HepG2 (cell line): ENCODE data around the gene NAP1L4. TPM values are rescaled to one million over a fixed set of nuclear protein-coding genes. Genes with fewer than 3 reads are reported as not detected.

Experiments
- ATAC-seq: fragments of 200-7000 bp; cut with Tn5 transposase; 3 replicates; pipeline ENCODE4 v1.9.1; 2020; ENCODE audit warnings: mild to moderate bottlenecking, moderate library complexity
- BruUV-seq: library from RNA; stranded (reverse); fragments of 400-500 nt; replicated peaks from 2 replicates; lab custom pipeline; 2021; lab: Mats Ljungman, UMichigan
- CTCF ChIA-PET: fragments of 300-600 bp; formaldehyde crosslinking; extraction: SDS; loops from one replicate; lab custom pipeline; 2021; ENCODE audit warnings: low total read pairs, inconsistent platforms, low intra/inter-chr PET ratio; lab: Yijun Ruan, JAX
- POLR2A ChIA-PET: fragments of 350-600 bp; sonication (Branson Sonifier 250); formaldehyde crosslinking; loops from one replicate; lab custom pipeline; 2020; ENCODE audit warnings: antibody characterized with exemption, inconsistent platforms; lab: Yijun Ruan, JAX
- DNase-seq: peaks from one replicate; pipeline ENCODE4 v3.0.0-alpha.2; 2015; ENCODE audit warnings: low spot score
- FAIRE-seq: peaks from 3 replicates; lab custom pipeline; 2011; peaks lifted over from hg19 to GRCh38; lab: Jason Lieb, UNC
- H2AFZ ChIP-seq: one replicate; pipeline ENCODE4 v1.6.1; 2011; ENCODE audit warnings: low read length, inconsistent platforms
- H3K27ac ChIP-seq: fragments of 300-600 bp; 3 replicates; pipeline ENCODE4 v1.8.0; 2011; ENCODE audit warnings: mixed run types, mild to moderate bottlenecking, mixed read lengths, low read length, inconsistent platforms; ENCODE audit not compliant: insufficient read depth; ENCODE audit errors: extremely low read length
- H3K27me3 ChIP-seq, 2 experiments: fragments of 200-600 bp in 1 of 2; 2 replicates in 1 of 2; 3 replicates in 1 of 2; pipeline versions ENCODE4 v1.6.0 to v1.8.0; 2011; ENCODE audit warnings: low read length in 2 of 2, mild to moderate bottlenecking in 2 of 2, moderate library complexity in 2 of 2, inconsistent platforms in 1 of 2; ENCODE audit not compliant: insufficient read depth in 2 of 2, control insufficient read depth in 1 of 2
- H3K36me3 ChIP-seq, 2 experiments: fragments of 200-600 bp in 1 of 2; replicated peaks in 1 of 2; 2 replicates in 1 of 2; 3 replicates in 1 of 2; pipeline versions ENCODE4 v1.5.1 to v1.8.0; 2011; ENCODE audit warnings: low read length in 2 of 2, inconsistent platforms in 1 of 2; ENCODE audit not compliant: insufficient read depth in 2 of 2, control insufficient read depth in 1 of 2
- H3K4me1 ChIP-seq: 2 replicates; pipeline ENCODE4 v1.5.1; 2012; ENCODE audit warnings: low read length, inconsistent platforms; ENCODE audit not compliant: insufficient read depth
- H3K4me2 ChIP-seq: 2 replicates; pipeline ENCODE4 v1.6.0; 2011; ENCODE audit warnings: low read depth, low read length, inconsistent platforms
- H3K4me3 ChIP-seq, 3 experiments: fragments of 200-600 bp in 1 of 3; sonication (generic), shearing (Covaris generic) in 1 of 3; replicated peaks in 1 of 3; 2 replicates each; pipeline ENCODE4 v1.5.1; 2011 to 2016; ENCODE audit warnings: low read length in 3 of 3, inconsistent platforms in 2 of 3, low read depth in 2 of 3, mild to moderate bottlenecking in 2 of 3, control low read depth in 1 of 3, mixed read lengths in 1 of 3; ENCODE audit not compliant: insufficient read depth in 1 of 3
- H3K79me2 ChIP-seq: one replicate; pipeline ENCODE4 v1.6.1; 2011; ENCODE audit warnings: low read length, inconsistent platforms; ENCODE audit not compliant: insufficient read depth
- H3K9ac ChIP-seq: 2 replicates; pipeline ENCODE4 v1.6.0; 2011; ENCODE audit warnings: mild to moderate bottlenecking, low read depth, low read length, inconsistent platforms; ENCODE audit not compliant: insufficient read depth
- H3K9me3 ChIP-seq: 2 replicates; pipeline ENCODE4 v1.5.1; 2012; ENCODE audit warnings: mild to moderate bottlenecking, low read length
- H4K20me1 ChIP-seq: 2 replicates; pipeline ENCODE4 v1.6.0; 2011; ENCODE audit warnings: inconsistent platforms, mild to moderate bottlenecking, low read length, moderate library complexity; ENCODE audit not compliant: insufficient read depth
- AGO2 ChIP-seq: fragments of 200-400 bp; formaldehyde crosslinking; optimal IDR thresholded peaks from 2 replicates; pipeline ENCODE3; 2017; ENCODE audit warnings: mild to moderate bottlenecking, low read depth, low read length, moderate library complexity
- BHLHE40 ChIP-seq: IDR thresholded peaks from 2 replicates; pipeline ENCODE4 v1.6.1; 2011; ENCODE audit warnings: low read length, improper control_type of control experiment
- CBX5 ChIP-seq: sonication (generic); formaldehyde crosslinking; IDR thresholded peaks from 2 replicates; pipeline ENCODE4 v1.4.0; 2020; ENCODE audit warnings: missing genetic modification reagents, borderline replicate concordance
- KDM2A ChIP-seq: sonication (generic); formaldehyde crosslinking; IDR thresholded peaks from 2 replicates; pipeline ENCODE4 v1.4.0; 2020; ENCODE audit warnings: low read depth, missing genetic modification reagents, borderline replicate concordance
- NR2F6 ChIP-seq, 2 experiments: IDR thresholded peaks; 2 replicates each; pipeline ENCODE4 v1.6.1; 2016; ENCODE audit warnings: antibody characterized with exemption in 1 of 2, mild to moderate bottlenecking in 1 of 2
- RBFOX2 ChIP-seq: fragments of 200-400 bp; formaldehyde crosslinking; IDR thresholded peaks from 2 replicates; pipeline ENCODE4 v1.6.1; 2017; ENCODE audit warnings: low read depth, mild to moderate bottlenecking, low read length
- RBM39 ChIP-seq: fragments of 200-400 bp; formaldehyde crosslinking; IDR thresholded peaks from one replicate; pipeline ENCODE4 v1.6.1; 2018; ENCODE audit warnings: antibody characterized with exemption, mild to moderate bottlenecking, low read depth, low read length; ENCODE audit not compliant: poor library complexity, severe bottlenecking
- ZKSCAN8 ChIP-seq: IDR thresholded peaks from 2 replicates; pipeline ENCODE4 v1.6.1; 2016; ENCODE audit warnings: borderline replicate concordance, missing genetic modification reagents, missing compliant biosample characterization
- WGBS: methylation state at CpG from one replicate; pipeline ENCODE4 v1.1.6; 2017; ENCODE audit warnings: low lambda C conversion rate; 5-methylcytosine and 5-hydroxymethylcytosine counted together
- in situ Hi-C: cut with HindIII; loops from 2 replicates; pipeline ENCODE4 v1.10.0; 2017; ENCODE audit warnings: low pct_unique_long_range_greater_than_20kb; ENCODE audit not compliant: extremely low pct_ligation_motif_present
- intact Hi-C: fragments of 100-400 bp; cut with micrococcal nuclease; formaldehyde crosslinking; loops from one replicate; pipeline ENCODE4 v1.10.0; 2022; ENCODE audit not compliant: unreplicated experiment
- polyA plus RNA-seq, 8 experiments: library from polyadenylated mRNA; depleted of rRNA in 3 of 8; stranded (reverse) in 7 of 8; unstranded in 1 of 8; fragments of >200 nt; fragmentation: Illumina TruSeq in 4 of 8; extraction: Trizol in 4 of 8; gene quantifications; 2 replicates each; pipeline versions ENCODE4 v1.2.1 to v1.2.3, GENCODE V29; 2011 to 2016; ENCODE audit warnings: low read depth in 4 of 8, missing spikeins in 1 of 8, mixed read lengths in 1 of 8; ENCODE audit not compliant: insufficient read depth in 1 of 8
- total RNA-seq, 5 experiments: library from RNA; depleted of rRNA; stranded (reverse); fragments of >200 nt; fragmentation: Illumina TruSeq; extraction: Trizol; gene quantifications; 2 replicates each; pipeline ENCODE4 v1.2.3, GENCODE V29; 2016; ENCODE audit warnings: low read depth in 1 of 5
- TF ChIP-seq, protein P1 (sequence below): sonication (generic); formaldehyde crosslinking; IDR thresholded peaks from 2 replicates; pipeline ENCODE4 v1.4.0; 2020; ENCODE audit warnings: missing genetic modification reagents
- TF ChIP-seq, protein P2 (sequence below): sonication (generic); formaldehyde crosslinking; IDR thresholded peaks from 2 replicates; pipeline ENCODE4 v1.8.1; 2023; ENCODE audit warnings: missing genetic modification reagents, mild to moderate bottlenecking, borderline replicate concordance

NAP1L4 gene
- total and polyA plus RNA-seq, 2 of the 13 experiments (the other 11 are each of a cell fraction or from before 2014, with no cell fraction given) = 64.0 to 186 TPM

DNA sequence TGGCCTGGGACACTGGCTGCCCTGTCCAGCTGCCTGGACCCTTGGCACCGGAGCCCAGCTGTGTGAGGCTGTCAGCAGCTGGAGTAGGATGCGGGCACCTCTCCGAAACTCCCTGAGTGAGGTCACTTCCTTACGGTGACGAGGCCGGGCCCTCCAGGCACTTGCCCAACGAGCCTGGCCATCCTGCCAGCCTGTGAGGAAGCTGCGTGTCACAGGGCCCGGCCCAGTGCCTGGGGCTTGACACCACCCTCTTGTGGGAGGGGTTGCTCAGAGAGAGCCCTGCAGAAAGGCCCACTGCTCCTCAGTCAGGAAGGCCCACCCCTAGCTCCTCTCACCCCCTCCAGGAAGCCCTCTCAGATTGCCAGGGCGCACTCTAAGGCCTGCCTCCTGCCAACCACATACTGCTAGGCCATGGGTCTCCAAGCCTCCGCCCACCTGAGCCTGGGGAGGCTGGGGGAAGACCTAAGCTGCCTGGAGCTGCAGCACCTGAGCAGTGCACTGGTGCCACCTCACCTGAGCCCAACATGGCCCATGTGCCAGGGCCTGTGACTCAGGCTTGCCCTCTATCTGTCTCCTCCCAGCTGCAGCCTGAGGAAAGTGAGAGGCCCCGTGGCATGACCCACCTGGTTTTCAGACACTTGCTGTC lies 58.6 kb downstream of the NAP1L4 start:
- Histone ChIP-seq H3K79me2 (no peaks in the 10 kb centered on the region), H3K36me3 (no peaks in the 10 kb centered on the region), H2AFZ (no peak overlapping the region), H3K4me1 (peaks cover 11% of the 10 kb centered on the region), H4K20me1 (no peaks in the 10 kb centered on the region), H3K27ac (no peak overlapping the region), H3K4me2 (no peak overlapping the region), H3K4me3 (no peak overlapping the region), H3K27me3 (peaks cover 2 to 12% of the 10 kb centered on the region in 2 experiments; a peak in 4 of 5 replicates), H3K9ac (no peak overlapping the region), H3K9me3 (peaks cover 11% of the 10 kb centered on the region; the same call in 1 of the 2 replicates)
- in situ Hi-C loops (no loop called here), intact Hi-C loops (no loop called here)
- FAIRE-seq (no peak), ATAC-seq (no peak), DNase-seq (no peak)
- no peak for TF ChIP-seq NR2F6 (IDR thresholded peaks at IDR 0.05)
- no peak for TF ChIP-seq NR2F6 (CRISPR knock-in tag; IDR thresholded peaks at IDR 0.05)
- no peak for TF ChIP-seq ZKSCAN8
- peak; percentile 57 for TF ChIP-seq AGO2
- WGBS = no CpG with 5 or more reads among the region's 12 CpGs
- BruUV-seq = no TSS peak
- POLR2A ChIA-PET = no interaction called here
- CTCF ChIA-PET = no interaction called here

DNA sequence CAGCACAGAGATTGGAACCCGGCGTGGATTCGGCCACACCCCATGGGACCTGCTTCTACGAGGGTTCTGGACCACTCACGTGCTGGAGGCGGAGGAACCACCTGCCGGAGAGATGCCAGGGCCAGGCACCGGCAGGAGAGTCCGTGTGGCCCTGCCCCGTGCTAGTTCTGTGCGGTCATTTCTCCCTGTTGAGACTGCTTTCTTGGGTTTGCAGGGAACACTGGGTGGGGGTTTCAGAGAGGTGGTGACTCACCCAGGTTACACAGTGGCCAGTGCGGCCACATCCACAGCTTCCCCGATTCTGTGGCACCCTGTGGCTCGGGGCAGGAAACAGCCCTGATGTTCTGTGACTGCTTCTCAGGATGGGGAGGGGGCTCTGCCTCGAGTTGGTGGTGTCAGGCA lies 59.3 kb downstream of the NAP1L4 start:
- FAIRE-seq (no peak), DNase-seq (no peak), ATAC-seq (no peak)
- WGBS = 40% methylated on average over 3 of the region's 15 CpGs
- Histone ChIP-seq H3K79me2 (no peaks in the 10 kb centered on the region), H3K4me3 (no peak overlapping the region), H3K36me3 (no peaks in the 10 kb centered on the region), H3K27me3 (peaks cover 3 to 18% of the 10 kb centered on the region in 2 experiments), H3K9me3 (peaks cover 5% of the 10 kb centered on the region; the same call in 1 of the 2 replicates), H3K27ac (no peak overlapping the region), H4K20me1 (no peaks in the 10 kb centered on the region), H2AFZ (no peak overlapping the region), H3K9ac (no peak overlapping the region), H3K4me2 (no peak overlapping the region), H3K4me1 (peaks cover 11% of the 10 kb centered on the region)
- BruUV-seq = no TSS peak
- ChIA-PET CTCF (interaction anchor here (0.8 kb wide), 1 partner anchor 400 kb away, joined by 3 read pairs; no protein-coding TSS in a partner anchor), POLR2A (no interaction called here)
- intact Hi-C loops = no loop called here
- in situ Hi-C loops = no loop called here
- TF ChIP-seq KDM2A (CRISPR knock-in tag) (0 out of 2 replicates have a peak, but pooled peaks have one; percentile 13), BHLHE40 (peak; percentile 54; the same call in 1 of the 2 replicates), RBFOX2 (no peak), CBX5 (CRISPR knock-in tag) (no peak), RBM39 (no peak)
- TF ChIP-seq, protein P1, sequence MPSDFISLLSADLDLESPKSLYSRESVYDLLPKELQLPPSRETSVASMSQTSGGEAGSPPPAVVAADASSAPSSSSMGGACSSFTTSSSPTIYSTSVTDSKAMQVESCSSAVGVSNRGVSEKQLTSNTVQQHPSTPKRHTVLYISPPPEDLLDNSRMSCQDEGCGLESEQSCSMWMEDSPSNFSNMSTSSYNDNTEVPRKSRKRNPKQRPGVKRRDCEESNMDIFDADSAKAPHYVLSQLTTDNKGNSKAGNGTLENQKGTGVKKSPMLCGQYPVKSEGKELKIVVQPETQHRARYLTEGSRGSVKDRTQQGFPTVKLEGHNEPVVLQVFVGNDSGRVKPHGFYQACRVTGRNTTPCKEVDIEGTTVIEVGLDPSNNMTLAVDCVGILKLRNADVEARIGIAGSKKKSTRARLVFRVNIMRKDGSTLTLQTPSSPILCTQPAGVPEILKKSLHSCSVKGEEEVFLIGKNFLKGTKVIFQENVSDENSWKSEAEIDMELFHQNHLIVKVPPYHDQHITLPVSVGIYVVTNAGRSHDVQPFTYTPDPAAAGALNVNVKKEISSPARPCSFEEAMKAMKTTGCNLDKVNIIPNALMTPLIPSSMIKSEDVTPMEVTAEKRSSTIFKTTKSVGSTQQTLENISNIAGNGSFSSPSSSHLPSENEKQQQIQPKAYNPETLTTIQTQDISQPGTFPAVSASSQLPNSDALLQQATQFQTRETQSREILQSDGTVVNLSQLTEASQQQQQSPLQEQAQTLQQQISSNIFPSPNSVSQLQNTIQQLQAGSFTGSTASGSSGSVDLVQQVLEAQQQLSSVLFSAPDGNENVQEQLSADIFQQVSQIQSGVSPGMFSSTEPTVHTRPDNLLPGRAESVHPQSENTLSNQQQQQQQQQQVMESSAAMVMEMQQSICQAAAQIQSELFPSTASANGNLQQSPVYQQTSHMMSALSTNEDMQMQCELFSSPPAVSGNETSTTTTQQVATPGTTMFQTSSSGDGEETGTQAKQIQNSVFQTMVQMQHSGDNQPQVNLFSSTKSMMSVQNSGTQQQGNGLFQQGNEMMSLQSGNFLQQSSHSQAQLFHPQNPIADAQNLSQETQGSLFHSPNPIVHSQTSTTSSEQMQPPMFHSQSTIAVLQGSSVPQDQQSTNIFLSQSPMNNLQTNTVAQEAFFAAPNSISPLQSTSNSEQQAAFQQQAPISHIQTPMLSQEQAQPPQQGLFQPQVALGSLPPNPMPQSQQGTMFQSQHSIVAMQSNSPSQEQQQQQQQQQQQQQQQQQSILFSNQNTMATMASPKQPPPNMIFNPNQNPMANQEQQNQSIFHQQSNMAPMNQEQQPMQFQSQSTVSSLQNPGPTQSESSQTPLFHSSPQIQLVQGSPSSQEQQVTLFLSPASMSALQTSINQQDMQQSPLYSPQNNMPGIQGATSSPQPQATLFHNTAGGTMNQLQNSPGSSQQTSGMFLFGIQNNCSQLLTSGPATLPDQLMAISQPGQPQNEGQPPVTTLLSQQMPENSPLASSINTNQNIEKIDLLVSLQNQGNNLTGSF = no peak
- TF ChIP-seq, protein P2, sequence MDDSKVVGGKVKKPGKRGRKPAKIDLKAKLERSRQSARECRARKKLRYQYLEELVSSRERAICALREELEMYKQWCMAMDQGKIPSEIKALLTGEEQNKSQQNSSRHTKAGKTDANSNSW (CRISPR knock-in tag) = no peak
